Thyroid gland (tissue), 4 donors: Measurements from ENCODE around the gene CCR1.

Experiments
- CTCF ChIP-seq, 6 experiments: fragments of 200-600 bp in 3 of 6; fragments of 450-650 bp in 3 of 6; sonication (generic) in 3 of 6; IDR thresholded peaks; one replicate each; pipeline ENCODE4 v1.5.1; 2016 to 2019; ENCODE audit warnings: antibody characterized with exemption in 6 of 6, mild to moderate bottlenecking in 2 of 6, inconsistent platforms in 1 of 6, moderate library complexity in 1 of 6
- POLR2A ChIP-seq, 2 donors: fragments of 450-650 bp; IDR thresholded peaks; one replicate each; pipeline ENCODE4 v1.6.1; 2017; ENCODE audit warnings: antibody characterized with exemption in 2 of 2, mild to moderate bottlenecking in 2 of 2, moderate library complexity in 1 of 2

DNA sequence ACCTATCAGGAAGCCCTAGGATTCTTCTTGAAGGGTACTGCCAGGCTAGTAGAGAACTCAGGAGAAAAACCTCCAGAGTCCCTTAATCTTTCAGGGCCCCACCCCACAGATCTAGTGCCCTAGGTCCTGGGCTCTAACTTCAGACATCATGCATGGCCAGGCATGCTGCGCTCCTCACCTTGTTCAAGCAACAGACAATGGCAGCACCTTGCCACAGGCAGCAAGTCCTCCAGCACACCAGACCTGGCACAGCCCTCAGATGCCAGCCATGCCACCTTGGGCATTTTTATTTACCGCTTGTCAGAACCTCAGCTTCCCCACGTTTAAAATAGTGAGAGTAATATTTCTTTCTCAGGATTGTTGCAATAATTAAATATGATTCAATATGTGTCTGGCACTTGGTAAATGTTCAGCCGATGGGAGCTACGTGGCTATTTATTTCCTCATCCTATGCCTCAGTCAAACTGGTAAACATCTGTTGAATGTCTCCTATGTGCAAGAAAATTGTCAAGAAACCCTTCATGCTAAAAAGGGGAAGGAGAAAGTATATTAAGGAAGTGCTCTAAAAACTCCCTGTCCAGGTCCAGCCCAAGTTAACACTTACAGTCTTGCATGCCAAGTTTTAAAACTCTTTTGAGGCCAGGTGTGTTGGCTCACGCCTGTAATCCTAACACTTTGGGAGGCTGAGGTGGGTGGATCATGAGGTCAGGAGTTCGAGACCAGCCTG lies 14.5 kb upstream of the CCR1 start:
- TF ChIP-seq CTCF (IDR thresholded peaks at IDR 0.05): no peak
- TF ChIP-seq POLR2A (IDR thresholded peaks at IDR 0.05): no peak
